ENCODE results near the gene CALCOCO1.

Gene CALCOCO1

DNA sequence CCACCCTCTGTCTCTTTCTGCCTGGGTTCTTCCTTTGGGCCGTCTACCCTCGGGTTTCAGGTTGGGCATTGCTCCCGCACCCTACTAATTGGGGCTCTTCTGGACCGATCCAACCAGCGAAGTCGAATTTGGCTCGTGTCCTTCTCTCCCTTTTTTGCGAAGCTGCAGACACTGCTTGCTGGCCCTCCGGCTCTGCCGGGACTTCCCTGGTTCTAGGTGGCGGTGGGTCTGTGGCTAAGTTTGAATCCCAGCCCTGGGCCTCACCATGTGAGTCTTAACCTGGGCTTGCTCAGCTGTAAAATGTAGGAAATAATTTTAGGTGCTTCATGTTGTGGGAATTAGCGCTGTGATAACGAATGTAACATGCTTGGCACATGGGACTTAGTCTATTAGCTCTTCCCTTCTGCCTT lies 24.9 kb upstream of the CALCOCO1 start:
- DNase-seq, result no peak

DNA sequence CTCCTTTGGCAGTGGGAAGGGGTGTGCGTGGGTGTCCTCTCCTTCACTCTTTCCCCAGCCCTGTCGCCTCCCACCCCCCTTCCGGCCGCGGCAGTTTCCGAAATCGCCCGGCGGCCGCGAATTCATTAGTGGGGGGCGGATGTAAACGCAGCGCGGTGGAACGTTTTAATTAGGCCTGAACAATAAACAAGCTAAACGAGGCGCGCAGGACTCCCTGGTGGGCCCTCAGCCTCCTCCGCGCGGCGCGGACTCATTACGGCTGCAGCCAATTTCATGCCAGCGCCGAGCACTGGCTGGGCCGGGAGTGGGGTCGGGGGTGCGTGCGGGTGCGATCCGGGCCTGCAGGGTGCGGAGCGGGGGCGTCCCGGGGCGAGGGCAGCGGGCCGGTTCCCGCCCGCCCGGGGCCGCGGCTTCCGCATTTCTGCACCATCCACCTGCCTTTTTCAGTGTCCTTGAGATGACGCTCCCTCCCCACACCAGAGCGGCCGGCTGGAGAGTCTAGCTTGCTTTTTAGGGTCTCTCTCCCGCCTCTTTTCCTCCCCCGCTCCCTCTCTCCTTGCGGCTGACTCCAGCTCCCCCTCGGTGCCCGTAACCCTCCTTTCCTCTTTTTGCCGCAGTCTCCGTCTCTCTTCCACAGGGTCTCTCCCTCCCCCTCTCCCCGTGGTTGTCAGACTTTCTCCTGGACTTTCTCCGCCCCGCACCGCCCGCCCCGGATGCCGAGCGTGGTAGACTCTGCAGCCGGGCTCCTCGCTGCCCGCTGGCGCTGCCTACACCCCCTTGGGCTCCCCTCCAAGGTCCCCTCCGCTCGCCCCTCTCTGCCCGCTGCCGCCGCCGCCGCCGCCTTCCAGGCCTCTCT lies 24.3 kb upstream of the CALCOCO1 start, which contains the start of gene CISTR:
Gene CISTR, minus strand, starts transcription at position 644 of the 856 bp plus-strand sequence.
- no peak for DNase-seq

DNA sequence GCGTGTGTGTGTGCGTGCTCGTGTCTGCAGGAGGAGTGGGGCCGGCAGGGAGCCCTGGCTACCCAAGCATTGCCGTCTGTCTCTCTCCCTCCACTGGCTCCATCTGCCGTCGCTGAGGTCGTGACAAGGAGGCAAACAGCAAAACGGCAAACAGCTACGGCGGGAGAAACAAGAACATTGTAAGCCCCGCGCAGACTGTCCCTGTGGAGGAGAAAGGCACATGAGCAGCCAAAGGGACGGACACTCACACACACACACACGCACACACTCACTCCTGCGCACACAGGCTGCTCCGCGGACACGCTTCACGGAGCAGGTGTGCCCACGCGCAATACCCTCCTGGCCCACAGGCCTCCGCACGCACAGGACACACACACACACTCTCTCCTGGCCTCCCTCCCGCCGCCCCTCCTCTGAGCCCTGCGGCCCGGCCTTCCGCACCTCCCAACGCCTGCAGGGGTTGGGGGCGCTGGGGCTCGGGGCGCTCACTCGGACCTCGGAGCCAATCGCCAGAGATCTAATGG lies 23.6 kb upstream of the CALCOCO1 start:
- no peak for DNase-seq

DNA sequence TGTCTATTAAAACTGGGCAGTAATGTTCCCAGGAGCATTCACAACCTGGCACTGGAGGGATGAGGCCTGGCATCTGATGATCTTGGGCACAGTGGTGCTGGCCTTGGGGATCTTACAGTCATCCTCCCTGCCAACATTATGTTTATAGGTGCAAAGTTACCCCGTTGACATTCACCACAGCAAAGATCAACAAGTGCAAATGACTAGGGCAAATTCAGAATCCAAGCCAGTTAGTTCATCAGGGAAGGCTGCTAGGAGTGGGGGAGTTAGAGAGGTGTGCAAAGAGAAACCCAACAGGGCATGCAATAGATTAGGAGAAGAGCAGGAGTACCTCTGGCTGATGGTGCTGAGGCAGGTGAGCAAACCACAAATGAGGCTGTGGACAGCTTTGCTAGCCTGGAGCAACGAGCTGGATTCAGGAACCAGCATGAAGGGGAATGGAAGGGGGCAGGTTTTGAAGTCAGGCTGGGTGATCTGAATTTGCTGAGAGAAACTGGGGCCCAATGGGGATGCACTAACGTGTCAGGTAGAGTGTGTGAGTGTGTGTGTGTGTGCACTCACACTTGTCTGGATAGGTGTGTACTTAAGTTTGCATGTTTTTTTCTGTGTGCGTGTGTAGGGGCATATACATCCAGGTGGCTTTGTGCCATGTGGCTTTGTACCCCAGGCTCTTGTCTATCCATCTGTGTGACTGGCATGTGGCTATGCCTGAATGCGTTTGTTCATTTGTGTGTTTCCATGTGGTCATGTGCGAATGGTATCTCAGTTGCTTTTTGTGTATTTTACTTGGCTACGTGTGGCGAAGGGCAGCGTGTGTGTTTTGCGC lies 22.9 kb upstream of the CALCOCO1 start:
- DNase-seq, result no peak

DNA sequence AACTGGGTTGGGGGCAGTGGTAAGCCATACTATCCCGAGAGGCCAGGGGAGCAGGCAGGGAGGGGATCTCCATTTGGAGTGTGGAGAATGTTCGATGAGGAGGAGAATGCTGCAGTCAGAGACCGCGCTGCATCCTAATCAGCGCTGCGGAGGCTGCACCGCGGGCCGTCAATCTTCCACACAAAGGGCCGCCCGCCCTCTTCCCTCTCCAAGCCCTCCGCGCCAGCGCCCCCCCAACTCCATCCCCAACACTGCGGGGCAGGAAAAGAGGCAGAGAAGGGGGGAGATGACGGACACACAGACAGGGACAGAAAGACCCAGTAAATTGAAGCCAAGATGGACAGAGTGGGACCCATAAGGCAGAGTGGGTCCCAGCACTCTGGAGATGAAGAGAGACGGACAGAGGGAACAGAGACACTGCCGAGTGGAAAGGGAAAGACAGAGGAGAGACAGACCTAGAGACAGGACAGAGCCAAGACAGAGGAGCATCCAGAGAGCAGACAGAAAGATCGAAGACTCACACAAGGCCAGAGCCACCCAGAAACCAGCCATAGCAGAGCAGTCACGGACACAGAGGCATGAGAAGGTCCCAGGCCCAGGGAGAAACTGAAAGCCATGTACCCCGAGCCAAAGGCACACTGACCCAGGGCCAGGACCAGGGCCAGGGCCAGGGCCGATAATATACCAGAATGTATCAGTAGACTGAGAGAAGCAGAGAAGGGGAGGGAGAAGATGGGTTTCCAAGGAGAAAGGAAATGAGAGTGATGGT lies 21.0 kb upstream of the CALCOCO1 start:
- no peak for DNase-seq

DNA sequence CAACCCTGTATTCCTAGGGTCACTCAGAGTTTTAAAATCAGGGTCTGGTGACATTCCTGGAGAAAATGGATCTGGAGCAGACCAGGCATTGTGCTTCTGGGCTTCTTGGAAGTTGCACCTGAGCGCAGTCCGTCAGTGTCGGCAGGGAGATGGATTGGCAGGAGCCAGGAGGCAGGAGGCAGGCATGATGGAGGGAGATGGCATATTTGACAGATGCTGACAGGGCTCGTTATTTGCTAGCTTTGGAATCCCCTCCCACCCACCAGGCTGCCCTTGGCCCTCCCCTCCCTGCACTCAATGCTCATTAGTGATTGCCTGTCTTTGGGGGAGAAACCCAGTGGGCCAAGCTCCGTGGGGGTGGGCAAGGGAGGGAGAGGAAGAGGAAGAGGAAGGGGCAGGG lies 19.8 kb upstream of the CALCOCO1 start:
- DNase-seq, result no peak

DNA sequence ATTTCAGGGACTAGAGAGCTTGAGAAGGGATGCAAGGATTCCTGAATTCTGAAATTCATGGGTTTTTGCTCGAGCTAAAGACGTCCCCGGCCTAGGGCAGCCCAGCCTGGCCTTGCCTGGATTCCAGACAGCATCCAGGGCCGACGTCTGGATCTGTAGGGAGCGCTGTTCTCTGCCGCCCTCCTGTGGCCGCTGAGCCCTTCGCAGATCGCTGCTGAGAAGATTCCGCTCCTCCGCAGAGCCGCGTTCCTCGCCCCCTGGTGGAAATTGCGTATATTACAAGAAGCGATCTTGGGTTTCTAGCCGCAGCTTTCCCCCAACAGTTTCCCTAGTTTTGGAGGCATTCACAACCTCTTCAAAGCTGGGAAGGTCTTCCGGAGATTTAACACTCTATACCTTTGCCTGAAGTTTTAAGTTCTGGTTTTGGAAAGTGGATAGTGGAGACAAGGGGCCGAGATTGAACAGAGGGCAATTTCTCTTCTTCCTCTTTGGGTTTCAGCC lies 19.4 kb upstream of the CALCOCO1 start:
- DNase-seq, result peak; percentile 84

DNA sequence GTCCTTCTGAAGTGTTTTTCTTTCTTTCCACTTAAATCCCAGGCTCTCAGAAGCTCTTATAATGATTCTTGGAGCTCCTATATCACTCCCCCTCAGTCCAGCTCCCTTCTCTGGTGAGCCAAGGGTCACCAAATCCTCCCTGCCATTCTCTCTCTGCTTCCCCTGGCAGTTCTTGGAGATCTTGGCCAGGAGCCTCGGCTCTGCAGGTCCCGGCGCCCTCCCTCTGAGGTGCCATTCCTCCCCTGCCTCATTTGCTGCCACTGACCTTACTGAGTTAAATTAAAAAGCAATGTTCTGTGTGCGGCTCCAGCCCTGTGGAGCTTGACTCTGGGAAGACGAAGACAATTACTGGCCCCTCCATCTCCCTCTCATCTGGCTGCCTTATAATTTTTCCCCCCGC lies 17.5 kb upstream of the CALCOCO1 start:
- DNase-seq, result no peak

DNA sequence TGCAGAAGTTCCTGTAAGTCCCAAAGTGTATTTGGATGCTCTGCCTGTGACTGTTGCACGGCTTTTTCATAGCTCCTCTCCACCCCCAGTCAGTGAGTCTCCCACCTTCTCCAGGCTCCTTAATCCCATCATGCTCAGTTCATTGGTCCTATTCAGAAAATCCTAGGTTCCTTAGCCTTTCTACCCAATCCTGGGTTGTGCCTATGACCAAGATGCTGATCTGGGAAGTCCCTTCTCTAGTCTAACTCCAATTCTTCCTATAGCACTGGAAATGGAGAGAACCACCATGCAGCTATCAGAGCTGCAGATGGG lies 16.8 kb upstream of the CALCOCO1 start:
- DNase-seq, result no peak

DNA sequence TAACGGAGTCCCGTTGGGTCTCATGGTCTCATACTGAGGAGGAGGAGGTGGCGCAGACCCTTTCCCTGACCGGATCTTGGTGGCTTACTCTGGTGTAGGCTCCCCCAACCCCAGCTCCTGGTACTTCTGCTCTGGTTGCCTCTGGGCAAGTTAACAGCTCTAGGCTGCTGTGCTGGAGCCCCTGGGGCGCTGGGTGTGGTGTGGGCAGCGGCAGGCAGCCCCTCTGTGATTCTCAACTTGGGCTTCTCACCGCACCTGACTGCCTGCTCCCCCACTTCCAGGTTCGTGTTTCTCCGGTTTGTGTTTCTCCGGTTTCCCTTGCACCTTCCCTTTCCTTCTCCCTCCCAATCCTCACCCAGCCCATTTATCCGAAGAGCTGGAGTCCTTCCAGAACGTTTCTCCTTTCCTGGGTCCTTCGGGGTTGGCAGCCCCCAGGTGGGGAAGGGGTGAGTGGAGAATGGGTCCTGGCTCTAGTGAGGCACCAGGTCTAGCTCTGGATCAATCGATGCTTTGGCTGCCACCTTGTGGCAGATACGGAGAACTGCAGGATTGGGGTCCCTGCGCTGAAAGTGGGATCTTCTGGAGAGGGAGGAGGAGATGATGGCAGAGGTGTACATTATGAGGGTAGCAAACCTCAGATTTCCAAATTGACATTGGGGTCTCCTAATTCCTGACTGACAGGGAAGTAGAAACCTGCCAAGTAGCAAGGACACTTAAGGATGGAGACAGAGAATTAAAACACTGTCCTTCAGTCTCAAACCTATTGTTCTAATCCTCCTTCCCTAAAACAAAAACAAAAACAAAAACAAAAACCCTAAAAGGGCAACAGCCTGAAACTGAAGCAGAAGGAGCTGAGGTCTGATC lies 16.2 kb upstream of the CALCOCO1 start:
- peak; percentile 62 for DNase-seq

DNA sequence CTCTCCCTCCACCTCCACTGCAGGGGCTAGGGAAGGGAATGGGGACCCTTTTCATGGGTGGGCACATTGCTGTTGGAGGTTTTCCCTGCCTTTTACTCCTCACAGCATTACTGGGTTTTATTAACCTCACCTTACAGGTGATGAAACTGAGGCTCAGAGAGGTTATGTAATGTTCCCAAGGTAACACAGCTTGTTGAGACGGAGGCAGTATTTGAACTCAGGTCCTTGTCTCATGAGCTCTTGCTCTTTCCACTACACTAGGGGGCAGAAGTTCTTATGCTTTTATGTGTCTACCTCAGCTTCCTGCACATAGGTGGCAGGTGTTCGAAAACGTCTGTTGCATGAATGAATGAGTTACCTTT lies 12.9 kb upstream of the CALCOCO1 start:
- DNase-seq, result no peak

DNA sequence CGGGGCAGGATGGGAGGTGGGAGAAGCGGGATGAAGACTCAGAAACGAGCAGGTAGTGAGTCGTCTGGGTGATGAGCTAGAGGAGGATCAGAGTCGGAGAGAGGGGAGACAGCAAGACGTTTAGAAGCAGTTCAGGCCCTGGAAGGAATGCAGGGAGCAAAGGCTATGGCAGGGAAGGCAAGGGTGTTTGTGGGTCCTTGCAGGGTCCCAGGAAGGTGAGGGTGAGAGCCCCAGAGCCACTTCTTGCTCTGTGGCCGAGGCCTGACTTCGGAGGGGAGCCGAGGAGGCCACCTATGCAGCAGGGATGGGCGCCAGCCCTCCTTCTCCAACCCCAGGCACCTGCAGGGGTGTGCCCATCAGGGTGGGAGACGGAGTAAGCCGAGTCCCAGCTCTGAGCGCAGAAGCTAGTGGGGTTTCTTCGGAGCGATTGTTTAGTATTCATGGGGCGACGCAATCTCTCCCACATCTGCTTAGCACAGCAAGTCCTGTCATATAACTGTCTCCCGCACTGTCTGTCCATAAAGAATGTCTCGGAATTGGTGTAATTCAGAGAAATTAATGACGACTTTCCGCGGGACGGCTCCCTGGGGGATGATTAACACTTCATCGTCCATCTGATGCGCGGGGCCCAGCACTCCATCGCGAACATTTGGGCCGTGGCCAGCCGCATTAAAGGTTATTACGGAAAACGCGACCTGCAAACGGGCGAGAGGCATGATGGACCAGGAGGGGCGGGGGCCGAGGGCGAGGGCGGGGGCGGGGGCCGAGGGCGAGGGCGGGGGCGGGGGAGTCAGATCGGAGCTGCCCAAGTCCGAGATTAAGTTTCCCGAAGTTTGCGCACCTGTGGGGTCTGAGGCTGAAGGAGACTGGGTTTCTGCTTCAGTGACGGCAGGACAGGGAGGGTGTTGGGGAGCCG lies 12.2 kb upstream of the CALCOCO1 start:
- DNase-seq, result no peak

DNA sequence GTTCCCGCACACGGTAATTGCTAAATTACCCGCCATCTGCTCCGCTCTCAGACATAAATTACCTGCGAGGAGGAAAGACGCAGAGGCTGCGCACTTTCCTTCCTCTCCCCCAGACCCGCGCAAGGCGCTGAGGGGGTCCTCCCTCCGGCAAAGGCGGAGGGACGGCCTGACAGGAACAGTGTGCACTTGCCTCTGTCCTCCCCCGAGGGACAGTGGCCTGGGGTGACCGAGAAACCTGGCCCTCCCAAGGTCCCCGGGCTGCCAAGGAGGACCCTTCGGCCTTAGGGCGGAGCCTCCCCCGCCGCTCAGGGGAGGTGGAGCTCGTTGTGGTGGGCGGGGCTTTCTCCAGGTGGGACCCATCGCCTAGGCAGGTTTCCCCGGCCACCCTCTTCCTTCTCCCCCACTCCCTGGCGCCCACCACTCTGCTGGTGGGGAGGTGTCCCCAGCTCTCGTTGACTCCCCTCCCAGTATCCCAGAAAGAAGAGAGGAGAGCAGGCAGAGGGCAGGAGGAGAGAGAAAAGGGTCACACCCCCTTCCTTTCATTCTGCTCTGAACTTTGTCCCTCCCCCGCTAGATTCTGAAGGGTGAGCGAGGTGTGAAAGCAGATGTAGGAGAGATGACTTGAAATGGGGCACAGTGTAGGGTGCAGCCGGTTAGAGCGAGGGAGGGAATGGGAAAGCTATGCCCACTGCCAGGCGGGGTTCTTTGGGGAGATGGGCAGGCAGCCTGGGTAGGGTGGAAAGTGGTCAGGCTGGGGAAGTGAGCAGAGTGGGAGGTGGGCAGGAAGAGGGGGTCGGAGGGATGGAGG lies 11.4 kb upstream of the CALCOCO1 start:
- DNase-seq, result no peak

DNA sequence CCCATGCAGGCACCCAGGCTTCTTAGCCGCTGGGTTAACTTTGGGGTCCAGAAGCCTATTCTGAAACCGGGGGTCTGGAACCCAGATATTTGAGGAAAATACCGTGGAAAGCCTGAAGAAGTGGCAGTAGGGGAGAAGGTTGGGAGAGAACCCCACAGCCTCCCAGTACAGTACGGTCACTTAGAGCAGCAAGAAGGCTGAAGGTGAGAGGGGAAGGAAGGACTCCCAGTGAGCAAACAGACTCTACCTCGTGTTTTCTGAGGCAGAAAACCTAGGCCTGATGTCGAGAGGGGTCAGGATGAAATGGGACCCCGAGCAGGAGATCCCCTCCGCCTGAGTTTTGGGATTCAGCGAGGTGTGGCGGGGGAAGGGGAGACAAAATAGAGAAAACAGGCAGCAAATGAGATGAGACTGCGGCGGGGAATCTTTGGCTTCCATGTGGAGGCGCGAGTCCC lies 10.7 kb upstream of the CALCOCO1 start:
- no peak for DNase-seq

DNA sequence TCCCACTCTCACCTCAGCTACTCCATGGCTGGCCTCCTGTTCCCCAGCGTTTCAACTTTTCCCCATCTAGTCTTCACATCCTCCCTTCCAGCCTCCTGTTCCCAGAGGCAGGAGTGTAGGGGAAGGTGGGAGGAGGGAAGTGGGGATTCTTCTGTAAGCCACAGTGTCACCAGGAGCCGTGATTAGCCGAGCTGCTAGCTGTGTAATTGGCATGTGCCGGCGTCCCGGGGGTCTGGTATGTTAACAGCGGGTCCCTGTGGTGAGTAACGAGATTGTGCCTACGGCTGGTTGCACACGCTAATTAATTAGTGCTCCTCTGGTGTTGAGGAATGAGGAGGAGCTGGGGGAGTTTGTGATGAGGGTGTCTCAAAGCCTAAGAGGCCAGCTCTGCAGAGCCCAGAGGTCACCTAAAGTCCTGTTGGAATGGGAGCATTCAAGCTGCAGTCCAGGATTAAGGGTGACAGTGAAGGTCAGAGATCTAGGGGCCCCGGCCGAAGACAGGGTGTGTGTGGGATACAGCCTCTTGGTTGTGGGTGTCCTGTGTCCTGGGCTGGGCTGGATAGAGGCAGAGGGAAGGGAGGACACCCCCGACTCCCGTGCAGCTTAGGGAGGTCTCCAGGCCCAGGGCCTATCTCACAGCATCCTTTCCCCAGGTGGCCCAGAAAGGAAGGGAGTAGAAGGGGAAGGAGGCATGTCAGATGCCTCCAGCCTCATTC lies 10.0 kb upstream of the CALCOCO1 start:
- DNase-seq, result no peak

DNA sequence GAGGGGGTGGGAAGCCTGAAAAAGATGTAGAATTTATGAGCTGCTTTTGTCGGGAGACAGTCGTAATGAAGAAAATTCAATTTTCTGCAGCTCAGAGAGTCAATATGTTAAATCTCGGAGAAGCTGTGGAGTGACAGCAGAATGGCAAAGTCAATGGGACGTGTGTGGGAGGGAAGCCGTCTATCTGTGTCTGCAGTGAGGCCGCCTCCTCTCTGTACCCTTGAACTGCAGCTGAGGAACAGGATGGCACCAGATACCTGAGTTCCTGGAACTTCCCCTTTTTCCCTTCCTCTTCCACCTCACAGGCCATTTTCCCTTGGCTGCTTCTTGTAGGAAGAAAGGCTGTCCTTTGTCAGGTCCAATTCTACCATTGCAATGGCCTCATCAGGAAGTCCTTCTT lies 9.3 kb upstream of the CALCOCO1 start:
- DNase-seq, result no peak

DNA sequence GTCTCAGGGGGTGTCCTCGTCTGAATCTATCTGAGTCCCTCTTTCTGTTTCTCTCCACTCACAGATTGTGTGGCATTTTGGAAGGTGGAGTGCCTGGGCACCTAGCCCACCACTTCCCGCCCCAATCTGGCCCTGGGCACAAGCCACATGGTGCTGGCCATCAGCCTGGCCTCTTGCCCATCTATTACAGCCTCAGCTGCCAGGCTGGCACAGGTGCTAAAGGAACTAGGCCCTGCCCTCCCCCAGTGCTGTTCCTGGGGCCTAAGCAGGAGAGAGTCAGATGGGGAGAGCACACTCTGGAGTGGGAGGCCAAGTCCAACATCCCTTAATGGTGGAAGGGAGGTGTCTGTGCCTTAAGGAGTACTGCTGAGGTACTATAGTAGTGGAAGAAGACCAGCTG lies 8.3 kb upstream of the CALCOCO1 start:
- DNase-seq, result no peak

DNA sequence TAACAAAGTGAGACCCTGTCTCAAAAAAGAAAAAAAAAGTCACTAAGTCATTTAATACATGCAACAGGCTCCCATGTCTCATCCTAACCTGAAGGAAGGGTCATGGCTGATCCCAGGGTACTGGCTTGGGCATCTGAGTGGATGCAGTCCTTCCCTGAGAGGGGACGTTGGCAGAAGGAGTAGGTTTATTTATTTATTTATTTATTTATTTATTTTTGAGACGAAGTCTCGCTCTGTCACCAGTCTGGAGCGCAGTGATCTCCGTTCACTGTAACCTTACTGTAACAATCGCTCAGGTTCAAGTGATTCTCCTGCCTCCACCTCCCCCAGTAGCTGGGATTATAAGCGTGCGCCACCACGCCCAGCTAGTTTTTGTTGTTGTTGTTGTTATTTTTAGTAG lies 7.2 kb upstream of the CALCOCO1 start:
- no peak for DNase-seq

DNA sequence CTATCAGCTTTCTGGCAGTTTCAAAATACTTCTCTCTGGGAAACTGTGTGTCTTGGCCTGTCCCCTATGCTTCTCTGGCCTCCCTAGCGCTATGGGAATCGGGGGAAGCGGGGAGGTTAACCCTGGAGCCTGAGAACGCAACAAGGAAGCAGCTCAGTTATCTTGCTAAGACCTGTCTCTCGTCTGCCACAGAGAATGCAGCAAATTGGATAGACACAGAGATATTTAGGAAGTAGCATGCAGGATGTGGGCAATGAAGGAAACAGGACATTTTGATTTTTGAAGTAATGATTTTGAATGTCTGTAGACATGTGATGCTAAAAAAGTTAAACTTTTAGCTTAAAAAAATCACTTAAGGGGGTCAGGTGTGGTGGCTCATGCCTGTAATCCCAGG lies 6.6 kb upstream of the CALCOCO1 start:
- DNase-seq, result no peak
